ENCODE results near the gene PITRM1.

The PITRM1 gene

DNA sequence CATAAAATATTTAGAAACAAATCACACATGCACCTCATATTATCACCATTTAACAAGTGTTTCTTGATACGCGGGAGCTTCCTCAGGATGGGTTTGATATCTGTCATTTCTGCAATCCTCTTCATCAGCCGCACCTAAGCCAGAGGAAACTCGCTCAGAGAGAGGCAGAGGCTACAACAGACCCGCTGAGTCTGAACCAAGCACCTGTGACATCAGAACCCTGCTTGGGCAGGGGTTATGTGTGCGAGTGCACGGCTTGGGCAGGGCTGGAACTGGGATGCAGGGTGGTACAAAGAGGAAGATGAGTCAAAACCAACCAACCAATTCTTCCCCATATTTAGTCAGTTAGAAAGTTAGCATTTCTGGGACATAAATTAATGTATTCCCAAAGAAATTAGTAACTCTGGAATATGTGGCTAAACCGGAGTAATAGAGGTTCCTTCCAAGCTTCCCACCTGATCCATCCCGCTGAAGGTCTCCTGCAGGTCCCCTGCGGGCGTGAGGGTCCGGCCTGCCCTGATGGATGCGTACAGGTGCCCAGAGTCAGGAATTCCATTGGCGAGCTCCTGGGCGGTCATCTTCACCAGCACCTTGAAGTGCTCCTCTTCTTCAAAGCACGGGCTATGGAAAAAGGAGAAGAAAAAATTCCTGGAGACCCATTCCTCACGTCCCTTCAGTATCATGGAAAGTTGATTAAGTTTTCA, 25.3 kb downstream of the PITRM1 start:
- no peak for DNase-seq (ENCODE audit: low read depth)
- H3K4me3 ChIP-seq (ENCODE audit: control insufficient read depth, low read depth, low read length): no peak overlapping the region
- TF ChIP-seq CTCF (conservative IDR thresholded peaks at IDR 0.05; ENCODE audit: control insufficient read depth, insufficient read depth, low read depth, low read length): no peak

DNA sequence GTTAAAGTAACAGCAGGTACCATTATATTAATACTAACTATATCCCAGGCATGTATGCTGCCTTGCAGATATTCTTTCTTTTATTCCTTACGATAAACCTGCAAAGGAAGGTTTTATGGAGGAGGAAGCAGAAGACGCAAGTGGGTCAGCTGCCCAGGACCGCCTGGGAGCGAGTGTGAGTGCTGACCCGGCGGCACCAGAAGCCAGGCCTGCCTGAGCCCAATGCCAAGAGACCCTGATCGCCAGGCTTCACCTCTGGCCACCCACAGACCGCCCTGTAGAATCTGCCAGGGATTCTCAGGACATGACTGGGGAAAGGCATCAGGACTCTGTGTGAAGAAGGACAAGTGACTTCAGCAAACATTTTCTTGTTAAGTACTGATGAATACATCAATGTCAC, 26.3 kb downstream of the PITRM1 start:
- DNase-seq (ENCODE audit: low read depth): no peak
- H3K4me3 ChIP-seq (ENCODE audit: control insufficient read depth, low read depth, low read length): no peak overlapping the region
- TF ChIP-seq CTCF (conservative IDR thresholded peaks at IDR 0.05; ENCODE audit: control insufficient read depth, insufficient read depth, low read depth, low read length): no peak

DNA sequence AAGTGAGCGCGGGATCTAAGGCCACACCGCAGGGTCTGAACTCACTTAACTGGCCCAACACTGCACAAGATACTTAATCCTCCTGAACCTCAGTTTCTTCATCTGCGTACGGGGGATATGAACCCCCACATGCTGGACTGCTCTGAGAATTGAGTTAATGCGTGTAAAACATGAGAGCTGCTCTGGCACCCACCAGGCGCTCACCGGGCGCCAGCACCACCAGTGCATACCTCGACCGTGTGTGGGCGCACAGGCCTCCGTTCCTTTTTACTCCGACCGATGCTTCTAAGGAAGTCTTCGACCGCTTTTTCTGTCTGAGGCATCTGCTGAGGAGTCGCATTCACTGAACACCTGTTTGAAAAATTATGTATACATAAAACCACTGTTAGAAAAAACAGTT, 27.2 kb downstream of the PITRM1 start:
- no peak for DNase-seq (ENCODE audit: low read depth)
- no peak for TF ChIP-seq CTCF (conservative IDR thresholded peaks at IDR 0.05; ENCODE audit: control insufficient read depth, insufficient read depth, low read depth, low read length)
- H3K4me3 ChIP-seq (ENCODE audit: control insufficient read depth, low read depth, low read length): no peak overlapping the region

- no peak overlapping the region for H3K4me3 ChIP-seq (ENCODE audit: control insufficient read depth, low read depth, low read length)
- no peak for DNase-seq (ENCODE audit: low read depth)
- no peak for TF ChIP-seq CTCF (conservative IDR thresholded peaks at IDR 0.05; ENCODE audit: control insufficient read depth, insufficient read depth, low read depth, low read length)
Observed at GRCh38 chr10:3143791-3144434, 28.7 kb downstream of the PITRM1 start.

DNA sequence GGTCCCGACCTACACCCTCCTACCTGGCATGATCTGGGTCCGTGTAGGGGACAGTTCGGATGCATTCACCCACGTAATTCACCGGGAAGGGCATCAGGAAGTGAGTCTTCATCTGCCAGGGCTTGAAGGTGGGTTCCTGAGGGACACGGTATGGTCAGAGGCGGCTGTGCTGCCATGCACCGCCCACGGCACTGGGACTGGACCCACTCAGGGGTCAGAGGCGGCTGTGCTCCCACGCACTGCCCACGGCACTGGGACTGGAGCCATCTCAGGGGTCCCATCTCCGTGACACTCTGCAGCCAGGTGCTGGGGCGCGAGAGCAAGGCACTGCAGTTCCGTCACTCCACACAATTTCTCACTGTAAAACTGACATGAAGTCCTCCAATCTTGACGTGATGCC, 29.2 kb downstream of the PITRM1 start:
- TF ChIP-seq CTCF (conservative IDR thresholded peaks at IDR 0.05; ENCODE audit: control insufficient read depth, insufficient read depth, low read depth, low read length): no peak
- no peak for DNase-seq (ENCODE audit: low read depth)
- no peak overlapping the region for H3K4me3 ChIP-seq (ENCODE audit: control insufficient read depth, low read depth, low read length)

- TF ChIP-seq CTCF (conservative IDR thresholded peaks at IDR 0.05; ENCODE audit: control insufficient read depth, insufficient read depth, low read depth, low read length): no peak
- no peak overlapping the region for H3K4me3 ChIP-seq (ENCODE audit: control insufficient read depth, low read depth, low read length)
- no peak for DNase-seq (ENCODE audit: low read depth)
Observed at GRCh38 chr10:3142146-3142875, 30.3 kb downstream of the PITRM1 start.
